ENCODE results near the gene LCN2.

DNA sequence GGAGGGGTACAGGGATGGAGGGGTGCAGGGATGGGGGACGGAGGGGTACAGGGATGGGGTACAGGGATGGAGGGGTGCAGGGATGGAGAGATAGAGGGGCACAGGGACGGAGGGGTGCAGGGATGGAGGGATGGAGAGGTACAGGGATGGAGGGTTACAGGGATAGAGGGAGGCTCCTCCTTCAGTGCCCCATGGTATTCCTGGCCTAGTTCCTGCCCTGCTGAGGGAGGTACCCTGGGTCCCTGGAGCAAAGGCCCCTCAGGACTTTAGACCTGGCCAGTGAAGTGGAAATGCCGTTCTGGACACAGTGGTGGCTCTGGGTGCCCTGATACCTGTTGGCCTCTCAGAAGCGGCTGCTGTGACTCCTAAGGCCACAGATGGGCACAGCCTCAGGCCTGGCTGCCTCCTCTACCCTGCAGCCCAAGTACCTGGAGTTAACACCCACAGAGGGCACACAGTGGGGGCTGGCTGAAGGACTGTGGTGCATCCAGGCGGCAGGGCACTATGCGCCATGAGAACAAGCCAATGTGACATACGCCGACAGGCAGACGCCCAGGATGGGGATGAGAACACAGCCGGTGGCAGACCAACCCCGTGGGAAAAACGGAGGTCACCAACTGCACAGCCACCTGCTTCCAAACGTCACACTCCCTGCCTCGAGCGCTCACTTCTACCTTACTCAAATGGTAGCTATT is 30.1 kb upstream of the LCN2 start:
- TF ChIP-seq EZH2 (IDR thresholded peaks at IDR 0.05) (no peak), POLR2AphosphoS5 (IDR thresholded peaks at IDR 0.05; ENCODE audit: borderline replicate concordance, low read depth, low read length) (no peak), FOXP2 (optimal IDR thresholded peaks at IDR 0.05; ENCODE audit: control extremely low read depth, extremely low read length, insufficient read depth) (no peak)

All from SK-N-MC (cell line).